Measurements from ENCODE around the gene PTDSS2. TPM values are rescaled to one million over a fixed set of nuclear protein-coding genes. Genes with fewer than 3 reads are reported as not detected.
A peak's percentile ranks its signal among the peaks of the same experiment; 100 is the strongest.

Gene PTDSS2
- total and polyA plus RNA-seq, 9 of the 15 experiments (the other 6 are each of a cell fraction or from before 2014, with no cell fraction given): 0.45 to 53.9 (median 17.2) TPM

DNA sequence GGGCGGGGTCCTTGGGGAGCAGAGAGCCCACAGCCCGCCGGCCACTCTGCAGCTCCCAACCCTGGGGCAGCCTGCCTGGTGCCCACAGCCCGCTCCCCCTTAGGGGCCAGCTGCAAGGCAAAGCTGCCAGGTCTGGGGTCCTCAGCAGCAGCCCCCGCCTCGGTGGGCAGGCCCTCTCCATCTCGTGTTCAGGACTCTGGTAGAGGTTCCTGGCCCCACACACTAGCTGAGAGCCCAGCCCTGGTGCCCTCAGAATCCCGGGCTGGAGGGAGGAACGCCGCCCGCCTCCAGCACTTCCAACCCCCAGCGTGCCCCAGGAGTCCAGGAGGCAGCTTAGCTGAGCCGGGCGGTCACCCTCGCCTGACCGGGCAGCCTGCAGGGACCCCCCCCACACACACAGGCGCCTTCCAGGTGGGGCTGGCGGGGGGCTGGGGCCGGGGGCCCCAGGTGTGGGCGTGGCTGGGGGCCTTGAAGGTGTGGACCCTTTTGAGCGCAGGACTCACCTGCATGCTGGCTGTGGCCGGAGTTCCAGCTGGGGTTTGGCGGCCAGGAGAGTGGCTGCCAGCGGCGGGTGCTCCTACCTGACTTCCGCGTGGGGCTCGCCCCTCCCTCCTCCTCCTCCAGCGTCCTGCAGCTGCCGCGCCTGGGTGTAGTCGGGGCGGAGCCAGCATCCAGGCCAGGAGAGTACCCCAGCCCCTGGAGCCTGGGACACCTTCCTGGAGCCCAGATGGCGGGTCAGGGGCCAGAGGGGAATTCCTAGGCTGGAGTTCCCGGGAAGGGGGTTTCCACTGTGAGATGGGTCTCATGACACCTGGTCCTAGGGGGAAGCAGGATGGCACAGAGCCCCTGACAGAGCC lies 8.4 kb upstream of the PTDSS2 start, which contains the start of gene ANO9 (continued):
- peak; percentile 72 for TF ChIP-seq PCBP1 (IDR thresholded peaks at IDR 0.05; ENCODE audit: low read depth, low read length, poor library complexity, severe bottlenecking)
- TF ChIP-seq TCF3 (CRISPR knock-in tag; IDR thresholded peaks at IDR 0.05): no peak
- TF ChIP-seq CXXC5 (CRISPR knock-in tag; IDR thresholded peaks at IDR 0.05): peak; percentile 31; the same call in 1 of the 2 replicates
- no peak for TF ChIP-seq C11orf30 (IDR thresholded peaks at IDR 0.05; ENCODE audit: low read depth)
- TF ChIP-seq, protein P1, sequence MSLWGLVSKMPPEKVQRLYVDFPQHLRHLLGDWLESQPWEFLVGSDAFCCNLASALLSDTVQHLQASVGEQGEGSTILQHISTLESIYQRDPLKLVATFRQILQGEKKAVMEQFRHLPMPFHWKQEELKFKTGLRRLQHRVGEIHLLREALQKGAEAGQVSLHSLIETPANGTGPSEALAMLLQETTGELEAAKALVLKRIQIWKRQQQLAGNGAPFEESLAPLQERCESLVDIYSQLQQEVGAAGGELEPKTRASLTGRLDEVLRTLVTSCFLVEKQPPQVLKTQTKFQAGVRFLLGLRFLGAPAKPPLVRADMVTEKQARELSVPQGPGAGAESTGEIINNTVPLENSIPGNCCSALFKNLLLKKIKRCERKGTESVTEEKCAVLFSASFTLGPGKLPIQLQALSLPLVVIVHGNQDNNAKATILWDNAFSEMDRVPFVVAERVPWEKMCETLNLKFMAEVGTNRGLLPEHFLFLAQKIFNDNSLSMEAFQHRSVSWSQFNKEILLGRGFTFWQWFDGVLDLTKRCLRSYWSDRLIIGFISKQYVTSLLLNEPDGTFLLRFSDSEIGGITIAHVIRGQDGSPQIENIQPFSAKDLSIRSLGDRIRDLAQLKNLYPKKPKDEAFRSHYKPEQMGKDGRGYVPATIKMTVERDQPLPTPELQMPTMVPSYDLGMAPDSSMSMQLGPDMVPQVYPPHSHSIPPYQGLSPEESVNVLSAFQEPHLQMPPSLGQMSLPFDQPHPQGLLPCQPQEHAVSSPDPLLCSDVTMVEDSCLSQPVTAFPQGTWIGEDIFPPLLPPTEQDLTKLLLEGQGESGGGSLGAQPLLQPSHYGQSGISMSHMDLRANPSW (CRISPR knock-in tag; IDR thresholded peaks at IDR 0.05): no peak
- TF ChIP-seq ZNF23 (CRISPR knock-in tag; IDR thresholded peaks at IDR 0.05): no peak
- TF ChIP-seq, protein P2, sequence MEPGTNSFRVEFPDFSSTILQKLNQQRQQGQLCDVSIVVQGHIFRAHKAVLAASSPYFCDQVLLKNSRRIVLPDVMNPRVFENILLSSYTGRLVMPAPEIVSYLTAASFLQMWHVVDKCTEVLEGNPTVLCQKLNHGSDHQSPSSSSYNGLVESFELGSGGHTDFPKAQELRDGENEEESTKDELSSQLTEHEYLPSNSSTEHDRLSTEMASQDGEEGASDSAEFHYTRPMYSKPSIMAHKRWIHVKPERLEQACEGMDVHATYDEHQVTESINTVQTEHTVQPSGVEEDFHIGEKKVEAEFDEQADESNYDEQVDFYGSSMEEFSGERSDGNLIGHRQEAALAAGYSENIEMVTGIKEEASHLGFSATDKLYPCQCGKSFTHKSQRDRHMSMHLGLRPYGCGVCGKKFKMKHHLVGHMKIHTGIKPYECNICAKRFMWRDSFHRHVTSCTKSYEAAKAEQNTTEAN (CRISPR knock-in tag; IDR thresholded peaks at IDR 0.05): no peak
- no peak for TF ChIP-seq ZNF121 (CRISPR knock-in tag; conservative IDR thresholded peaks at IDR 0.05)
- no peak for TF ChIP-seq JUN (IDR thresholded peaks at IDR 0.05; ENCODE audit: borderline replicate concordance, low read depth, low read length)
- TF ChIP-seq JUN (CRISPR knock-in tag; IDR thresholded peaks at IDR 0.05; ENCODE audit: borderline replicate concordance): no peak
- TF ChIP-seq CHD1 (IDR thresholded peaks at IDR 0.05; ENCODE audit: low read length): no peak
- no peak for TF ChIP-seq RBM17 (IDR thresholded peaks at IDR 0.05; ENCODE audit: borderline replicate concordance, low read depth, low read length)
- TF ChIP-seq, protein P3, sequence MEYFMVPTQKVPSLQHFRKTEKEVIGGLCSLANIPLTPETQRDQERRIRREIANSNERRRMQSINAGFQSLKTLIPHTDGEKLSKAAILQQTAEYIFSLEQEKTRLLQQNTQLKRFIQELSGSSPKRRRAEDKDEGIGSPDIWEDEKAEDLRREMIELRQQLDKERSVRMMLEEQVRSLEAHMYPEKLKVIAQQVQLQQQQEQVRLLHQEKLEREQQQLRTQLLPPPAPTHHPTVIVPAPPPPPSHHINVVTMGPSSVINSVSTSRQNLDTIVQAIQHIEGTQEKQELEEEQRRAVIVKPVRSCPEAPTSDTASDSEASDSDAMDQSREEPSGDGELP (CRISPR knock-in tag; IDR thresholded peaks at IDR 0.05; ENCODE audit: borderline replicate concordance): peak; percentile 65; the same call in 1 of the 2 replicates
- TF ChIP-seq, protein P4, sequence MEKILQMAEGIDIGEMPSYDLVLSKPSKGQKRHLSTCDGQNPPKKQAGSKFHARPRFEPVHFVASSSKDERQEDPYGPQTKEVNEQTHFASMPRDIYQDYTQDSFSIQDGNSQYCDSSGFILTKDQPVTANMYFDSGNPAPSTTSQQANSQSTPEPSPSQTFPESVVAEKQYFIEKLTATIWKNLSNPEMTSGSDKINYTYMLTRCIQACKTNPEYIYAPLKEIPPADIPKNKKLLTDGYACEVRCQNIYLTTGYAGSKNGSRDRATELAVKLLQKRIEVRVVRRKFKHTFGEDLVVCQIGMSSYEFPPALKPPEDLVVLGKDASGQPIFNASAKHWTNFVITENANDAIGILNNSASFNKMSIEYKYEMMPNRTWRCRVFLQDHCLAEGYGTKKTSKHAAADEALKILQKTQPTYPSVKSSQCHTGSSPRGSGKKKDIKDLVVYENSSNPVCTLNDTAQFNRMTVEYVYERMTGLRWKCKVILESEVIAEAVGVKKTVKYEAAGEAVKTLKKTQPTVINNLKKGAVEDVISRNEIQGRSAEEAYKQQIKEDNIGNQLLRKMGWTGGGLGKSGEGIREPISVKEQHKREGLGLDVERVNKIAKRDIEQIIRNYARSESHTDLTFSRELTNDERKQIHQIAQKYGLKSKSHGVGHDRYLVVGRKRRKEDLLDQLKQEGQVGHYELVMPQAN (IDR thresholded peaks at IDR 0.05; ENCODE audit: borderline replicate concordance): no peak
- no peak for TF ChIP-seq HNRNPH1 (optimal IDR thresholded peaks at IDR 0.05; ENCODE audit: low read depth, low read length)
- TF ChIP-seq HDAC2 (IDR thresholded peaks at IDR 0.05): no peak
- TF ChIP-seq KLF16 (IDR thresholded peaks at IDR 0.05): no peak
- no peak for TF ChIP-seq ZFP36 (IDR thresholded peaks at IDR 0.05; ENCODE audit: low read depth, low read length, partially characterized antibody)
- no peak for TF ChIP-seq SRSF9 (IDR thresholded peaks at IDR 0.05; ENCODE audit: borderline replicate concordance, low read depth, low read length)
- no peak for TF ChIP-seq MTA3 (IDR thresholded peaks at IDR 0.05; ENCODE audit: borderline replicate concordance)
